HEK293T (cell line): ENCODE measurements around the gene ANKRD44.
"Not testable (repeated sequence)": the region's sequence is repeated elsewhere in the genome, so short reads cannot be mapped to it uniquely, and the experiment has no call there.

Source experiments
- CTCF ChIA-PET: fragments of 350-600 bp; formaldehyde crosslinking; extraction: SDS; loops from one replicate; lab custom pipeline; 2021; ENCODE audit warnings: antibody characterized with exemption, inconsistent platforms; lab: Yijun Ruan, JAX
- POLR2A ChIA-PET: fragments of 350-600 bp; formaldehyde crosslinking; extraction: SDS; loops from one replicate; lab custom pipeline; 2020; ENCODE audit warnings: antibody characterized with exemption, inconsistent platforms; lab: Yijun Ruan, JAX
- DNase-seq: peaks from one replicate; pipeline ENCODE4 v3.0.0; 2012; ENCODE audit warnings: mixed read lengths; ENCODE audit errors: extremely low spot score
- ARNT ChIP-seq: fragments of 450-650 bp; IDR thresholded peaks from 2 replicates; pipeline ENCODE4 v1.6.1; 2017; ENCODE audit warnings: mild to moderate bottlenecking
- BHLHE40 ChIP-seq: fragments of 450-650 bp; IDR thresholded peaks from 2 replicates; pipeline ENCODE4 v1.6.1; 2016; ENCODE audit warnings: mild to moderate bottlenecking, moderate library complexity, borderline replicate concordance
- CTBP1 ChIP-seq: fragments of 450-650 bp; IDR thresholded peaks from 2 replicates; pipeline ENCODE4 v1.6.1; 2016; ENCODE audit warnings: borderline replicate concordance
- ELF4 ChIP-seq: fragments of 450-650 bp; IDR thresholded peaks from 2 replicates; pipeline ENCODE4 v1.6.1; 2017; ENCODE audit warnings: antibody characterized with exemption
- FOXA1 ChIP-seq: fragments of 450-650 bp; IDR thresholded peaks from 2 replicates; pipeline ENCODE4 v1.6.1; 2016; ENCODE audit warnings: mild to moderate bottlenecking
- FOXK2 ChIP-seq: fragments of 450-650 bp; IDR thresholded peaks from 2 replicates; pipeline ENCODE4 v1.6.1; 2016; ENCODE audit warnings: mild to moderate bottlenecking
- FOXM1 ChIP-seq: fragments of 450-650 bp; IDR thresholded peaks from 2 replicates; pipeline ENCODE4 v1.6.1; 2017; ENCODE audit warnings: mild to moderate bottlenecking, borderline replicate concordance
- HDGF ChIP-seq: fragments of 450-650 bp; IDR thresholded peaks from 2 replicates; pipeline ENCODE4 v1.6.1; 2017; ENCODE audit warnings: antibody characterized with exemption, borderline replicate concordance
- L3MBTL2 ChIP-seq: fragments of 450-650 bp; conservative IDR thresholded peaks from 2 replicates; pipeline ENCODE4 v1.6.1; 2016; ENCODE audit warnings: mild to moderate bottlenecking
- LEF1 ChIP-seq: fragments of 450-650 bp; IDR thresholded peaks from 2 replicates; pipeline ENCODE4 v1.6.1; 2017; ENCODE audit warnings: mild to moderate bottlenecking, borderline replicate concordance
- NFRKB ChIP-seq: fragments of 450-650 bp; IDR thresholded peaks from 2 replicates; pipeline ENCODE4 v1.6.1; 2016; ENCODE audit warnings: mild to moderate bottlenecking, moderate library complexity
- PKNOX1 ChIP-seq: fragments of 450-650 bp; IDR thresholded peaks from 2 replicates; pipeline ENCODE4 v1.6.1; 2016
- SP1 ChIP-seq: fragments of 450-650 bp; IDR thresholded peaks from 2 replicates; pipeline ENCODE4 v1.6.1; 2017
- SUZ12 ChIP-seq: fragments of 450-650 bp; IDR thresholded peaks from 2 replicates; pipeline ENCODE4 v1.6.1; 2016; ENCODE audit warnings: mild to moderate bottlenecking
- TARDBP ChIP-seq: fragments of 450-650 bp; IDR thresholded peaks from 2 replicates; pipeline ENCODE4 v1.6.1; 2016
- ZNF384 ChIP-seq: fragments of 450-650 bp; IDR thresholded peaks from 2 replicates; pipeline ENCODE4 v1.6.1; 2016

Gene ANKRD44

DNA sequence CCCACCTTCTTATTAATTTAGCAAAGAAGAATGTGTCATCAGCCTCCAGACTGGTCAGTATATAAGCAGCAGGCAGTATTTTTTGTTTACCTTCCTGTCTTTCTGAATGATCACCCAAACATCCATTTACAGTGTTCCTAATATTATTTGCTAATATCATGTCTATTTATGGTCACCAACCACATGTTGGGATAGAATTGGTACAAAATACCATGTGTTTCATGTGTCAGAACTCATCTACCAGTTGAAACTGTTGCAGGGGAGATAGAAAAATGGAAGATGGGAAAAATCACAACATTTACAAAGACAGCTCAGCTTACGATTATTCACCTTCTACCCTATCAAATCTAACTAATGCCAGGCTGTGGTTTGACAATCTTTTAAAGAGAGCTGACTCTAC is 66.2 kb downstream of the ANKRD44 start:
- ChIA-PET CTCF (no interaction called here), POLR2A (no interaction called here)
- TF ChIP-seq BHLHE40 (no peak), L3MBTL2 (no peak), TARDBP (no peak), FOXA1 (no peak), PKNOX1 (no peak), FOXK2 (no peak), ELF4 (no peak), ARNT (no peak), NFRKB (no peak), SP1 (no peak), FOXM1 (no peak), SUZ12 (no peak), CTBP1 (no peak), ZNF384 (no peak), HDGF (no peak), LEF1 (no peak)
- DNase-seq, result no peak

GRCh38 chr2:197242719-197243118 is 67.9 kb downstream of the ANKRD44 start:
- CTCF ChIA-PET, result no interaction called here
- POLR2A ChIA-PET, result no interaction called here
- TF ChIP-seq CTBP1 (no peak), SP1 (no peak), PKNOX1 (no peak), SUZ12 (no peak), HDGF (no peak), ARNT (no peak), ELF4 (no peak), LEF1 (no peak), NFRKB (no peak), FOXK2 (no peak), BHLHE40 (no peak), FOXM1 (no peak), TARDBP (no peak), L3MBTL2 (no peak)
- DNase-seq, result no peak

- ChIA-PET POLR2A (no interaction called here), CTCF (no interaction called here)
- no peak for DNase-seq
- TF ChIP-seq LEF1 (no peak), L3MBTL2 (no peak), FOXM1 (no peak), NFRKB (no peak), TARDBP (no peak), ARNT (no peak), BHLHE40 (no peak), HDGF (no peak), ELF4 (no peak), SP1 (no peak), FOXK2 (no peak), PKNOX1 (no peak), FOXA1 (no peak), CTBP1 (no peak), SUZ12 (no peak), ZNF384 (no peak)
Observed at GRCh38 chr2:197241596-197241995, 69.0 kb downstream of the ANKRD44 start.

DNA sequence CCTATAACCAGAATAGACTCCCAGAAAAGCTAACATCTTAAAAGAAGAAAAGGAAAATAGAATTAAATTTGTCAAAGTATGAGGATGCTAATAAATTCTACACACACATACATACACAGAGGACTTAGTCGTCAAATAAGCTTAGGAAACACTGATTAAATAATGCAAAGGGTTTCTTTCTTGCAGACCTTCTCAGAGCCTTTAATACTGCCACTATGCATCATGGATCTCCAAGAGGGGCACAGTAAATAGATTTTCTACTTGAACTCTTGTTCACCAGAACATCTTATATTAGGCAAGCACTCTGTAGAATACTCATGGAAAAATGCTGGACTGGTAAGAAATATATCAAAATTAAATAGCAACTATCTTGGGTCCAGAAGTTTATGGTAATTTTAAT is 69.4 kb downstream of the ANKRD44 start:
- TF ChIP-seq HDGF, result no peak
- TF ChIP-seq ARNT, result no peak
- no peak for TF ChIP-seq L3MBTL2
- no peak for TF ChIP-seq FOXA1
- no peak for TF ChIP-seq NFRKB
- TF ChIP-seq SP1, result no peak
- TF ChIP-seq TARDBP, result no peak
- TF ChIP-seq FOXK2, result no peak
- no peak for TF ChIP-seq FOXM1
- TF ChIP-seq PKNOX1, result no peak
- no peak for TF ChIP-seq ZNF384
- TF ChIP-seq BHLHE40, result no peak
- TF ChIP-seq LEF1, result no peak
- no peak for TF ChIP-seq CTBP1
- no peak for TF ChIP-seq SUZ12
- no peak for TF ChIP-seq ELF4
- DNase-seq, result no peak
- ChIA-PET POLR2A (no interaction called here), CTCF (no interaction called here)

DNA sequence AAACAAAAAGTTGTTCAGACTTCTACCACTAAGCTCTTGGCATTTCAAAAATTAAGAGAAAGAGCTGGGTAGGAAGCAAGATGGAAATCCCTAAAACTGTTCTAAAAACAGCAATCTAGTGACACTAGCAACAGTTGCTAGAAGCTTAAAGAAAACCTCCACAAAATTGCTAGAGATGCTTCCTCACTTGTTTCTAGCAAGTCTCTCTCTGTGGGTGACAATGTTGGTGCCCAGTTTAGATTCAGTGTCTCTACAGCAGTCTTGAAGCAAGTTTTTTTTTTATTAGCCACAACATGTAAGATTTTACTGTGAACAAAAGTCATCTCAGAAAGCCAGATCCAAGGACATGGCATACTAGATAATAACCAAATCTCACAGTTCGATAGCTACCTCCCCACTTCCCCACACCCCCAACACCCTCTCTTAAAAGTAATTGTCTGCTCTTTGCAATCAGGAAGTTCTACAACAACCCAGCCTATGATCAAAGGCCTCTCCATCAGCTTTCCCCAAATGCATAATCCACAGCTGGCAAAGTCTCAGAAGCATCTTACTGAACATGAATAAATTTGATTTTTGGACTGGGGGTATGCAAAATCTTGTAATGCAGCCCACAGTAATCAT is 70.0 kb downstream of the ANKRD44 start:
- CTCF ChIA-PET, result no interaction called here
- DNase-seq, result no peak

DNA sequence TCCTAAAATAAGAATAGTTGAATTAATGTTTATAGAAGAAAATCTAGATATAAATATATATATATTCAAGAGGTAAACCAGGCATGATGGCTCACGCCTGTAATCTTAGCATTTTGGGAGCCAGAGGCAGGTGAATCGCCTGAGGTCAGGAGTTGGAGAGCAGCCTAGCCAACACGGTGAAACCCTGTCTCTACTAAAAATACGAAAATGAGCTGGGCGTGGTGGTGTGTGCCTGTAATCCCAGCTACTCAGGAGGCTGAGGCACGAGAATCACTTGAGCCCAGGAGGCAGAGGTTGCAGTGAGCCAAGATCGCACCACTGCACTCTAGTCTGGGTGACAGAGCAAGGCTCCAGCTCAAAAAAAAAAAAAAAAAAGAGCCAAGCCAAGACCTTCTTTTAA is 70.6 kb downstream of the ANKRD44 start:
- CTCF ChIA-PET, DNase-seq, POLR2A ChIA-PET: not testable (repeated sequence)

More for the DNA sequence above, 70.0 kb downstream of the ANKRD44 start:
- POLR2A ChIA-PET, result no interaction called here
- TF ChIP-seq LEF1, result no peak
- no peak for TF ChIP-seq CTBP1
- no peak for TF ChIP-seq FOXA1
- TF ChIP-seq PKNOX1, result no peak
- TF ChIP-seq NFRKB, result no peak
- no peak for TF ChIP-seq SUZ12
- TF ChIP-seq HDGF, result no peak
- no peak for TF ChIP-seq L3MBTL2
- TF ChIP-seq TARDBP, result no peak
- TF ChIP-seq SP1, result no peak
- no peak for TF ChIP-seq ELF4
- TF ChIP-seq FOXK2, result no peak
- no peak for TF ChIP-seq ARNT
- no peak for TF ChIP-seq FOXM1
- TF ChIP-seq ZNF384, result no peak
- TF ChIP-seq BHLHE40, result no peak
